A549 (cell line): ENCODE results near the gene COMTD1. TPM values are rescaled to one million over a fixed set of nuclear protein-coding genes. Genes with fewer than 3 reads are reported as not detected.

ENCODE experiments used
- ATAC-seq, 2 experiments: fragments of 200-7000 bp in 1 of 2; fragments of >200 bp in 1 of 2; cut with Nextera tagmentation in 1 of 2; cut with Tn5 transposase in 1 of 2; 3 replicates each; pipeline versions ENCODE4 v1.8.0 to v1.9.1; 2018 to 2020; ENCODE audit warnings: mild to moderate bottlenecking in 1 of 2, moderate library complexity in 1 of 2
- CTCF ChIA-PET: fragments of 300-600 bp; sonication (Branson Sonifier 250); formaldehyde crosslinking; extraction: SDS; loops from one replicate; lab custom pipeline; 2021; ENCODE audit warnings: antibody characterized with exemption, inconsistent platforms; lab: Yijun Ruan, JAX
- POLR2A ChIA-PET: fragments of 350-600 bp; formaldehyde crosslinking; extraction: SDS; loops from one replicate; lab custom pipeline; 2021; ENCODE audit warnings: antibody characterized with exemption, inconsistent platforms; lab: Yijun Ruan, JAX
- DNase-seq, 2 experiments: peaks; one replicate each; pipeline versions ENCODE4 v3.0.0 to v3.0.0-alpha.2; 2011 to 2016; ENCODE audit warnings: low read depth in 1 of 2, low spot score in 1 of 2
- FAIRE-seq: peaks from 2 replicates; lab custom pipeline; 2011; peaks lifted over from hg19 to GRCh38; lab: Jason Lieb, UNC
- H3K27ac ChIP-seq, 2 experiments: fragments of >200 bp; sonication (Bioruptor Twin); formaldehyde crosslinking; 3 replicates each; pipeline ENCODE4 v1.5.1; 2016 to 2017
- H3K4me1 ChIP-seq: fragments of >200 bp; sonication (Bioruptor Twin); formaldehyde crosslinking; 3 replicates; pipeline ENCODE4 v1.6.1; 2016
- H3K4me2 ChIP-seq: fragments of >200 bp; sonication (Bioruptor Twin); formaldehyde crosslinking; 3 replicates; pipeline ENCODE4 v1.6.1; 2016
- H3K4me3 ChIP-seq: fragments of >200 bp; sonication (Bioruptor Twin); formaldehyde crosslinking; 3 replicates; pipeline ENCODE4 v1.5.1; 2016
- H3K9me3 ChIP-seq: fragments of >200 bp; sonication (Bioruptor Twin); formaldehyde crosslinking; 3 replicates; pipeline ENCODE4 v1.6.1; 2016
- BCL3 ChIP-seq: fragments of >200 bp; sonication (Bioruptor Twin); formaldehyde crosslinking; IDR thresholded peaks from 3 replicates; pipeline ENCODE4 v1.6.1; 2016
- CBX2 ChIP-seq: fragments of 200-600 bp; sonication (generic); IDR thresholded peaks from 2 replicates; pipeline ENCODE4 v1.6.1; 2016; ENCODE audit warnings: low read depth, mild to moderate bottlenecking, borderline replicate concordance
- E2F6 ChIP-seq: IDR thresholded peaks from 2 replicates; pipeline ENCODE4 v1.6.1; 2012; ENCODE audit warnings: low read depth, borderline replicate concordance
- ELK1 ChIP-seq: fragments of 150-350 bp; IDR thresholded peaks from 2 replicates; pipeline ENCODE4 v1.6.1; 2014; ENCODE audit warnings: low read depth, mild to moderate bottlenecking, low read length
- EP300 ChIP-seq, 2 experiments: fragments of >200 bp; sonication (Bioruptor Twin); formaldehyde crosslinking; IDR thresholded peaks; 2 replicates in 1 of 2; 3 replicates in 1 of 2; pipeline ENCODE4 v1.6.1; 2016 to 2017
- FOSB ChIP-seq: fragments of 250-450 bp; sonication (Bioruptor Pico); IDR thresholded peaks from 2 replicates; pipeline ENCODE4 v1.5.0; 2020; ENCODE audit warnings: mild to moderate bottlenecking, moderate library complexity
- FOSL2 ChIP-seq, 2 experiments: fragments of 450-650 bp in 1 of 2; fragments of >200 bp in 1 of 2; sonication (Bioruptor Twin) in 1 of 2; formaldehyde crosslinking; IDR thresholded peaks; 2 replicates each; pipeline versions ENCODE4 v1.5.0 to v1.6.1; 2016 to 2020; ENCODE audit warnings: mild to moderate bottlenecking in 1 of 2, moderate library complexity in 1 of 2
- GATA3 ChIP-seq: IDR thresholded peaks from 2 replicates; pipeline ENCODE4 v1.6.1; 2012; ENCODE audit warnings: borderline replicate concordance
- HDAC2 ChIP-seq: fragments of 200-600 bp; sonication (generic); IDR thresholded peaks from 2 replicates; pipeline ENCODE4 v1.6.1; 2016
- HES2 ChIP-seq: fragments of >200 bp; sonication (Bioruptor Twin); formaldehyde crosslinking; IDR thresholded peaks from 2 replicates; pipeline ENCODE4 v1.6.1; 2016
- HEYL ChIP-seq: fragments of 250-450 bp; sonication (Bioruptor Pico); IDR thresholded peaks from 2 replicates; pipeline ENCODE4 v1.8.0; 2021; ENCODE audit warnings: mild to moderate bottlenecking, moderate library complexity
- HOXA7 ChIP-seq: fragments of 250-450 bp; sonication (Bioruptor Pico); IDR thresholded peaks from 2 replicates; pipeline ENCODE4 v1.5.0; 2020; ENCODE audit warnings: mild to moderate bottlenecking, moderate library complexity
- HOXB13 ChIP-seq: fragments of 250-450 bp; sonication (Bioruptor Pico); IDR thresholded peaks from 2 replicates; pipeline ENCODE4 v1.5.0; 2020; ENCODE audit warnings: low read depth, mild to moderate bottlenecking, moderate library complexity
- HOXB5 ChIP-seq: fragments of 250-450 bp; sonication (Bioruptor Pico); IDR thresholded peaks from 2 replicates; pipeline ENCODE4 v1.5.0; 2020; ENCODE audit warnings: mild to moderate bottlenecking, moderate library complexity
- JUNB ChIP-seq: fragments of >200 bp; sonication (Bioruptor Twin); formaldehyde crosslinking; IDR thresholded peaks from 2 replicates; pipeline ENCODE4 v1.6.1; 2016
- KDM1A ChIP-seq: fragments of 200-600 bp; sonication (generic); IDR thresholded peaks from 2 replicates; pipeline ENCODE4 v1.6.1; 2016; ENCODE audit warnings: low read depth, mild to moderate bottlenecking
- KDM5A ChIP-seq: fragments of 200-600 bp; sonication (generic); IDR thresholded peaks from 2 replicates; pipeline ENCODE4 v1.6.1; 2016; ENCODE audit warnings: antibody characterized with exemption, mild to moderate bottlenecking
- MAX ChIP-seq: IDR thresholded peaks from 2 replicates; pipeline ENCODE4 v1.6.1; 2012
- MAZ ChIP-seq: fragments of 150-350 bp; IDR thresholded peaks from 2 replicates; pipeline ENCODE4 v1.6.1; 2014; ENCODE audit warnings: antibody characterized with exemption, low read depth, low read length, borderline replicate concordance
- NR3C1 ChIP-seq: fragments of >200 bp; sonication (Bioruptor Twin); formaldehyde crosslinking; IDR thresholded peaks from 3 replicates; pipeline ENCODE4 v1.6.1; 2017
- POLR2AphosphoS2 ChIP-seq: conservative IDR thresholded peaks from 2 replicates; pipeline ENCODE4 v1.6.1; 2012; ENCODE audit warnings: low read length, improper control_type of control experiment, inconsistent platforms
- RARB ChIP-seq: fragments of 250-450 bp; sonication (Bioruptor Pico); IDR thresholded peaks from 2 replicates; pipeline ENCODE4 v1.8.0; 2021; ENCODE audit warnings: mild to moderate bottlenecking, moderate library complexity
- RCOR1 ChIP-seq: fragments of 150-350 bp; IDR thresholded peaks from 2 replicates; pipeline ENCODE4 v1.6.1; 2014; ENCODE audit warnings: antibody characterized with exemption, low read length, low read depth
- RNF2 ChIP-seq: fragments of 200-600 bp; sonication (generic); IDR thresholded peaks from 2 replicates; pipeline ENCODE4 v1.6.1; 2016; ENCODE audit warnings: low read depth, mild to moderate bottlenecking, antibody characterized with exemption, moderate library complexity, borderline replicate concordance
- SMC3 ChIP-seq: fragments of >200 bp; sonication (Bioruptor Twin); formaldehyde crosslinking; IDR thresholded peaks from 3 replicates; pipeline ENCODE4 v1.6.1; 2018; ENCODE audit warnings: inconsistent platforms
- TP53 ChIP-seq: fragments of 250-450 bp; sonication (Bioruptor Pico); IDR thresholded peaks from 2 replicates; pipeline ENCODE4 v1.5.0; 2021; ENCODE audit warnings: mild to moderate bottlenecking, moderate library complexity
- USF2 ChIP-seq: fragments of 450-650 bp; IDR thresholded peaks from 2 replicates; pipeline ENCODE4 v1.6.1; 2014; ENCODE audit warnings: antibody characterized with exemption
- ZC3H11A ChIP-seq: fragments of 450-650 bp; IDR thresholded peaks from 2 replicates; pipeline ENCODE4 v1.6.1; 2014; ENCODE audit warnings: antibody characterized with exemption, mild to moderate bottlenecking
- ZFP36 ChIP-seq: fragments of 450-650 bp; IDR thresholded peaks from 2 replicates; pipeline ENCODE4 v1.6.1; 2014; ENCODE audit warnings: borderline replicate concordance; ENCODE audit not compliant: partially characterized antibody
- ZNF302 ChIP-seq: fragments of 250-450 bp; sonication (Bioruptor Pico); IDR thresholded peaks from 2 replicates; pipeline ENCODE4 v1.9.0; 2021; ENCODE audit warnings: inconsistent platforms, mild to moderate bottlenecking, moderate library complexity
- ZSCAN20 ChIP-seq: fragments of 250-450 bp; sonication (Bioruptor Pico); IDR thresholded peaks from 2 replicates; pipeline ENCODE4 v1.8.0; 2022; ENCODE audit warnings: mild to moderate bottlenecking, moderate library complexity
- WGBS: methylation state at CpG from one replicate; pipeline ENCODE4 v1.1.6; 2017; ENCODE audit errors: missing lambda C conversion rate; 5-methylcytosine and 5-hydroxymethylcytosine counted together
- polyA plus RNA-seq, 4 experiments: library from polyadenylated mRNA; depleted of rRNA in 3 of 4; stranded (reverse); fragments of >200 nt; fragmentation: RNase III in 1 of 4; extraction: RNeasy Plus Mini Kit Qiagen cat#74134 plus additional on column Dnase treatment in 1 of 4; gene quantifications; 2 replicates in 3 of 4; 3 replicates in 1 of 4; pipeline ENCODE4 v1.2.3, GENCODE V29; 2011 to 2017

The COMTD1 gene
- polyA plus RNA-seq, 2 of the 4 experiments (the other 2 are of a cell fraction): 9.8 to 34.2 TPM

GRCh38 chr10:75253281-75254220 lies 17.8 kb upstream of the COMTD1 start (continued):
- TF ChIP-seq ZSCAN20: no peak
- no peak for TF ChIP-seq HOXA7
- TF ChIP-seq HDAC2: no peak
- no peak for TF ChIP-seq E2F6
- no peak for TF ChIP-seq RNF2
- no peak for TF ChIP-seq ZFP36
- TF ChIP-seq FOSB (CRISPR knock-in tag): no peak
- no peak for TF ChIP-seq KDM5A
- no peak for TF ChIP-seq HOXB5
- TF ChIP-seq HES2: no peak
- no peak for TF ChIP-seq HEYL (CRISPR knock-in tag)
- no peak for TF ChIP-seq HOXB13 (CRISPR knock-in tag)
- TF ChIP-seq ZNF302 (CRISPR knock-in tag): no peak

- peak; percentile 38 to 56; a peak in 2 of 6 replicates for ATAC-seq
- Histone ChIP-seq H3K4me2 (no peak overlapping the region), H3K4me1 (peaks cover 3% of the 10 kb centered on the region)
- TF ChIP-seq ZNF302 (CRISPR knock-in tag): no peak
- TF ChIP-seq MAX: no peak
- TF ChIP-seq KDM1A: no peak
- TF ChIP-seq CBX2: no peak
- no peak for TF ChIP-seq POLR2AphosphoS2
- no peak for TF ChIP-seq JUNB
- no peak for TF ChIP-seq RARB
- TF ChIP-seq, all 56 proteins: peak for 0
- 63% methylated on average over 3 of the region's 3 CpGs for WGBS
- H3K9me3 ChIP-seq: peaks cover 25% of the 10 kb centered on the region
- POLR2A ChIA-PET: no interaction called here
- no peak overlapping the region for H3K27ac ChIP-seq
- CTCF ChIA-PET: interaction anchor here (1.2 kb wide), 1 partner anchor 9 kb away, joined by 3 read pairs; no protein-coding TSS in a partner anchor
- FAIRE-seq (no peak), DNase-seq (no peak)
- no peak overlapping the region for H3K4me3 ChIP-seq
Measured at GRCh38 chr10:75250934-75251333, 15.2 kb upstream of the COMTD1 start.

- Histone ChIP-seq H3K4me3 (no peak overlapping the region), H3K4me1 (peaks cover 15% of the 10 kb centered on the region), H3K9me3 (peaks cover 7% of the 10 kb centered on the region; the same call in 2 of the 3 replicates), H3K27ac (no peak overlapping the region), H3K4me2 (no peak overlapping the region)
- ChIA-PET CTCF (interaction anchor here (1.2 to 4.7 kb wide), 2 partner anchors 11 to 22 kb away, joined by 3 to 42 read pairs; partner anchors contain the start of gene COMTD1), POLR2A (no interaction called here)
- TF ChIP-seq HDAC2 (no peak), ELK1 (no peak), KDM5A (no peak), TP53 (no peak), HES2 (no peak), NR3C1 (no peak), HOXA7 (no peak), BCL3 (no peak), EP300 (IDR thresholded peaks at IDR 0.05) (no peak), RCOR1 (no peak), USF2 (no peak), FOSL2 (IDR thresholded peaks at IDR 0.05) (no peak), FOSL2 (CRISPR knock-in tag; IDR thresholded peaks at IDR 0.05) (no peak), GATA3 (no peak), ZC3H11A (no peak), MAZ (no peak), SMC3 (no peak), ZNF302 (CRISPR knock-in tag) (no peak), POLR2AphosphoS2 (no peak)
- WGBS: 81% methylated on average over 5 of the region's 5 CpGs
- DNase-seq (no peak), ATAC-seq (no peak), FAIRE-seq (no peak)
Measured at GRCh38 chr10:75247797-75248196, 12.0 kb upstream of the COMTD1 start.
